Upper lobe of left lung (tissue), 6 donors: ENCODE data around the gene USP2. TPM values are rescaled to one million over a fixed set of nuclear protein-coding genes. Genes with fewer than 3 reads are reported as not detected.

Experiments
- ATAC-seq, 2 donors: fragments of 200-7000 bp; cut with Tn5 transposase; one replicate each; pipeline ENCODE4 v1.9.1; 2022; ENCODE audit warnings: mild to moderate bottlenecking in 2 of 2, moderate library complexity in 2 of 2; ENCODE audit not compliant: low FRiP score in 2 of 2
- DNase-seq, 2 donors: peaks; one replicate each; pipeline ENCODE4 v3.0.0-alpha.2; 2019 to 2020
- H3K27ac ChIP-seq, 4 donors: fragments of 200-600 bp; sonication (generic); one replicate each; pipeline ENCODE4 v1.5.1; 2016 to 2019
- H3K27me3 ChIP-seq, 4 donors: fragments of 200-600 bp; sonication (generic); one replicate each; pipeline ENCODE4 v1.5.1; 2017 to 2019
- H3K36me3 ChIP-seq, 4 donors: fragments of 200-600 bp; sonication (generic); one replicate each; pipeline ENCODE4 v1.5.1; 2016 to 2019
- H3K4me1 ChIP-seq, 4 donors: fragments of 200-600 bp; sonication (generic); one replicate each; pipeline ENCODE4 v1.5.1; 2018 to 2019
- H3K4me3 ChIP-seq, 4 donors: fragments of 200-600 bp; sonication (generic); one replicate each; pipeline ENCODE4 v1.5.1; 2017 to 2019; ENCODE audit warnings: mild to moderate bottlenecking in 2 of 4, moderate library complexity in 1 of 4
- H3K9me3 ChIP-seq, 4 donors: fragments of 200-600 bp; sonication (generic); one replicate each; pipeline ENCODE4 v1.5.1; 2018 to 2019
- CTCF ChIP-seq, 6 experiments: fragments of 450-650 bp in 4 of 6; fragments of 200-600 bp in 2 of 6; sonication (generic) in 2 of 6; IDR thresholded peaks; one replicate each; pipeline ENCODE4 v1.5.1; 2016 to 2019; ENCODE audit warnings: antibody characterized with exemption in 6 of 6
- EP300 ChIP-seq, 4 donors: sonication (generic); formaldehyde crosslinking; IDR thresholded peaks; one replicate each; pipeline ENCODE4 v1.5.1; 2017; ENCODE audit warnings: antibody characterized with exemption in 4 of 4, control low read depth in 2 of 4
- POLR2A ChIP-seq, 4 donors: fragments of 450-650 bp; IDR thresholded peaks; one replicate each; pipeline ENCODE4 v1.5.1; 2016 to 2017; ENCODE audit warnings: antibody characterized with exemption in 4 of 4, mild to moderate bottlenecking in 2 of 4
- POLR2AphosphoS5 ChIP-seq, 2 donors: sonication (generic); formaldehyde crosslinking; IDR thresholded peaks; one replicate each; pipeline ENCODE4 v1.5.1; 2017; ENCODE audit warnings: antibody characterized with exemption in 2 of 2
- WGBS, 2 donors: methylation state at CpG; one replicate each; pipeline ENCODE4 v1.1.5; 2017 to 2018; 5-methylcytosine and 5-hydroxymethylcytosine counted together
- total RNA-seq, 6 donors: library from RNA; depleted of rRNA in 4 of 6; stranded (reverse); fragments of >200 nt in 4 of 6; gene quantifications; one replicate each; pipeline versions ENCODE4 v1.1.0 to v1.2.1, GENCODE V29; 2016 to 2021
- donor health status: DM: no; HTN: no; CAD: no; lungs with moderate emphysema.
- donor health status: DM: no; HTN: yes; CAD: no; lungs with severe emphysema.

Gene USP2
- total RNA-seq, 6 donors from 2014 or later = 1.7 to 5.0 (median 3.0) TPM

GRCh38 chr11:119334174-119334930 is 47.1 kb downstream of the USP2 start, which contains the start of gene RNF26:
RNF26 (plus strand) TSS chr11:119334527; CDS start chr11:119335123, 596 bp downstream.
- no peaks in the 10 kb centered on the region for H3K9me3 ChIP-seq
- H3K27me3 ChIP-seq = peaks cover 0 to 2% (median under 1%) of the 10 kb centered on the region in 4 donors
- DNase-seq = peak; percentile 90 to 96
- H3K36me3 ChIP-seq = peaks cover 0 to 6% (median 1%) of the 10 kb centered on the region in 4 donors
- WGBS, 2 donors = 0% methylated on average over 29 to 31 of the region's 54 CpGs
- TF ChIP-seq CTCF (IDR thresholded peaks at IDR 0.05) = no peak
- TF ChIP-seq EP300 (IDR thresholded peaks at IDR 0.05) = no peak
- peak; percentile 81 to 89 for TF ChIP-seq POLR2AphosphoS5 (IDR thresholded peaks at IDR 0.05)
- peak in 3 of 4 donors; percentile 65 to 78 (median 77) for TF ChIP-seq POLR2A (IDR thresholded peaks at IDR 0.05)
- H3K27ac ChIP-seq = peak within 1 kb of the TSS; percentile 84 to 90 (median 86)
- peak within 1 kb of the TSS; percentile 83 to 99 (median 87) for H3K4me3 ChIP-seq
- ATAC-seq = peak; percentile 94 to 96
- H3K4me1 ChIP-seq = peaks cover 26 to 54% (median 31%) of the 10 kb centered on the region in 4 donors

- TF ChIP-seq POLR2AphosphoS5 (IDR thresholded peaks at IDR 0.05) (no peak), CTCF (IDR thresholded peaks at IDR 0.05) (no peak), EP300 (IDR thresholded peaks at IDR 0.05) (no peak), POLR2A (IDR thresholded peaks at IDR 0.05) (no peak)
- no peak overlapping the region for H3K27ac ChIP-seq
- H3K4me1 ChIP-seq = peaks cover 9 to 34% (median 14%) of the 10 kb centered on the region in 4 donors
- 80 to 92% methylated on average over 3 to 4 of the region's 4 CpGs for WGBS, 2 donors
- peaks cover 0 to 6% (median 1%) of the 10 kb centered on the region in 4 donors for H3K36me3 ChIP-seq
- no peaks in the 10 kb centered on the region for H3K9me3 ChIP-seq
- no peak for DNase-seq
- ATAC-seq = no peak
- H3K4me3 ChIP-seq = no peak overlapping the region
- no peaks in the 10 kb centered on the region for H3K27me3 ChIP-seq
Observed at GRCh38 chr11:119332111-119332765, 49.3 kb downstream of the USP2 start.

- no peaks in the 10 kb centered on the region for H3K9me3 ChIP-seq
- DNase-seq (no peak), ATAC-seq (no peak)
- TF ChIP-seq POLR2A (IDR thresholded peaks at IDR 0.05) (no peak), CTCF (IDR thresholded peaks at IDR 0.05) (no peak), POLR2AphosphoS5 (IDR thresholded peaks at IDR 0.05) (no peak), EP300 (IDR thresholded peaks at IDR 0.05) (no peak)
- no peak overlapping the region for H3K4me3 ChIP-seq
- 40 to 50% methylated on average over 1 of the region's 1 CpG for WGBS, 2 donors
- no peaks in the 10 kb centered on the region for H3K27me3 ChIP-seq
- H3K36me3 ChIP-seq = no peaks in the 10 kb centered on the region
- peaks cover 5 to 21% (median 5%) of the 10 kb centered on the region in 4 donors for H3K4me1 ChIP-seq
- H3K27ac ChIP-seq = no peak overlapping the region
Observed at GRCh38 chr11:119330237-119330636, 51.3 kb downstream of the USP2 start.

- no peak overlapping the region for H3K27ac ChIP-seq
- H3K4me3 ChIP-seq = no peak overlapping the region
- no peak for TF ChIP-seq CTCF (IDR thresholded peaks at IDR 0.05)
- TF ChIP-seq EP300 (IDR thresholded peaks at IDR 0.05) = no peak
- no peak for TF ChIP-seq POLR2AphosphoS5 (IDR thresholded peaks at IDR 0.05)
- TF ChIP-seq POLR2A (IDR thresholded peaks at IDR 0.05) = no peak
- H3K9me3 ChIP-seq = no peaks in the 10 kb centered on the region
- H3K4me1 ChIP-seq = peaks cover 0 to 15% (median 0%) of the 10 kb centered on the region in 4 donors
- DNase-seq = no peak
- no peak for ATAC-seq
- no peaks in the 10 kb centered on the region for H3K27me3 ChIP-seq
- WGBS, 2 donors = 81 to 82% methylated on average over 2 of the region's 2 CpGs
- no peaks in the 10 kb centered on the region for H3K36me3 ChIP-seq
Observed at GRCh38 chr11:119329320-119329719, 52.2 kb downstream of the USP2 start.
